Fibroblast of villous mesenchyme (primary cell): Measurements from ENCODE around the gene PSME2. TPM values are rescaled to one million over a fixed set of nuclear protein-coding genes. Genes with fewer than 3 reads are reported as not detected.

Experiments
- DNase-seq: peaks from one replicate; pipeline ENCODE4 v3.0.0-alpha.2; 2010; ENCODE audit warnings: low read depth
- H3K4me3 ChIP-seq: 2 replicates; pipeline ENCODE4 v1.5.1; 2011; ENCODE audit warnings: low read depth, mild to moderate bottlenecking, low read length
- CTCF ChIP-seq: IDR thresholded peaks from 2 replicates; pipeline ENCODE4 v1.5.1; 2012; ENCODE audit warnings: low read depth, mild to moderate bottlenecking, low read length; ENCODE audit not compliant: insufficient read depth
- total RNA-seq: library from RNA; depleted of rRNA; stranded (reverse); fragments of >200 nt; gene quantifications from 2 replicates; pipeline ENCODE4 v1.2.3, GENCODE V29; 2012

The PSME2 gene
- total RNA-seq, 1 donor, result 151 TPM

- no peak for TF ChIP-seq CTCF
Measured at GRCh38 chr14:24129410-24129998, 16.9 kb downstream of the PSME2 start.

GRCh38 chr14:24127673-24128072, 18.7 kb downstream of the PSME2 start:
- no peak for DNase-seq
- no peak for TF ChIP-seq CTCF

More at GRCh38 chr14:24129410-24129998, 16.9 kb downstream of the PSME2 start:
- H3K4me3 ChIP-seq, result no peak overlapping the region
- no peak for DNase-seq

GRCh38 chr14:24126939-24127338, 19.5 kb downstream of the PSME2 start:
- no peak overlapping the region for H3K4me3 ChIP-seq
- no peak for DNase-seq
- TF ChIP-seq CTCF, result no peak

More at GRCh38 chr14:24127673-24128072, 18.7 kb downstream of the PSME2 start:
- no peak overlapping the region for H3K4me3 ChIP-seq

- no peak overlapping the region for H3K4me3 ChIP-seq
- TF ChIP-seq CTCF, result no peak
- no peak for DNase-seq
Measured at GRCh38 chr14:24123424-24124417, 22.7 kb downstream of the PSME2 start.

- no peak overlapping the region for H3K4me3 ChIP-seq
- no peak for DNase-seq
- no peak for TF ChIP-seq CTCF
Measured at GRCh38 chr14:24122898-24123297, 23.5 kb downstream of the PSME2 start.

GRCh38 chr14:24122416-24122815, 24.0 kb downstream of the PSME2 start:
- TF ChIP-seq CTCF, result no peak
- no peak overlapping the region for H3K4me3 ChIP-seq
- no peak for DNase-seq
